HG02943 (cell line): ENCODE measurements around the gene MS4A8.
"Not testable (repeated sequence)": the region's sequence is repeated elsewhere in the genome, so short reads cannot be mapped to it uniquely, and the experiment has no call there.

Source experiments
- ATAC-seq: cut with Tn5 transposase; IDR thresholded peaks from one replicate; pipeline ENCODE4 v1.9.1; 2021; ENCODE audit warnings: mild to moderate bottlenecking, low read depth, moderate library complexity; ENCODE audit not compliant: unreplicated experiment

MS4A8 gene

GRCh38 chr11:60699284-60699691 lies at the start of gene MS4A8:
Gene MS4A8 (plus strand): TSS chr11:60699612. CDS start chr11:60700861, 1,249 bp downstream.
- ATAC-seq, result no peak

GRCh38 chr11:60657888-60658287 lies 41.5 kb upstream of the MS4A8 start:
- ATAC-seq, result no peak

GRCh38 chr11:60658409-60658808 lies 41.0 kb upstream of the MS4A8 start:
- ATAC-seq, result no peak

- no peak for ATAC-seq
These were observed 27.2 kb upstream of the MS4A8 start for GRCh38 chr11:60672255-60672654.

GRCh38 chr11:60678231-60678630 lies 21.2 kb upstream of the MS4A8 start:
- ATAC-seq, result not testable (repeated sequence)

GRCh38 chr11:60679879-60680278 lies 19.5 kb upstream of the MS4A8 start:
- ATAC-seq, result no peak

- no peak for ATAC-seq
These were observed 18.8 kb upstream of the MS4A8 start for GRCh38 chr11:60680455-60681119.

- not testable (repeated sequence) for ATAC-seq
These were observed 14.9 kb upstream of the MS4A8 start for GRCh38 chr11:60684541-60684848.

- no peak for ATAC-seq
These were observed 7.8 kb upstream of the MS4A8 start for GRCh38 chr11:60691661-60692060.

- no peak for ATAC-seq
These were observed 524 bp downstream of the MS4A8 start for GRCh38 chr11:60699936-60700335.

- ATAC-seq, result no peak
These were observed 1.5 kb downstream of the MS4A8 start for GRCh38 chr11:60700689-60701468.

GRCh38 chr11:60701469-60701818 lies 2.0 kb downstream of the MS4A8 start:
- no peak for ATAC-seq

GRCh38 chr11:60703374-60703773 lies 4.0 kb downstream of the MS4A8 start:
- ATAC-seq, result no peak

- ATAC-seq, result no peak
These were observed 6.5 kb downstream of the MS4A8 start for GRCh38 chr11:60705895-60706294.

GRCh38 chr11:60706931-60707330 lies 7.5 kb downstream of the MS4A8 start:
- no peak for ATAC-seq

GRCh38 chr11:60710482-60710881 lies 11.1 kb downstream of the MS4A8 start:
- no peak for ATAC-seq

GRCh38 chr11:60711276-60711675 lies 11.9 kb downstream of the MS4A8 start:
- ATAC-seq, result no peak

GRCh38 chr11:60713423-60713822 lies 14.0 kb downstream of the MS4A8 start:
- ATAC-seq, result not testable (repeated sequence)

- ATAC-seq, result no peak
These were observed 18.5 kb downstream of the MS4A8 start for GRCh38 chr11:60717956-60718355.

GRCh38 chr11:60718524-60719316 lies 19.3 kb downstream of the MS4A8 start:
- ATAC-seq, result no peak

GRCh38 chr11:60719391-60719790 lies 20.0 kb downstream of the MS4A8 start:
- ATAC-seq, result no peak
